IPS DF 4.7 (cell line): ENCODE measurements around the gene NLRP6.
"Not testable (repeated sequence)": the region's sequence is repeated elsewhere in the genome, so short reads cannot be mapped to it uniquely, and the experiment has no call there.

Experiments used
- DNase-seq: peaks from one replicate; pipeline ENCODE4 v3.0.0-alpha.2; 2013; ENCODE audit warnings: low spot score; ENCODE audit errors: extremely low read depth

NLRP6 gene

GRCh38 chr11:278001-278951 lies at the start of gene NLRP6:
NLRP6 (plus strand) TSS chr11:278407; CDS start chr11:278570, 163 bp downstream.
- no peak for DNase-seq

GRCh38 chr11:230431-230830 lies 47.8 kb upstream of the NLRP6 start:
- no peak for DNase-seq

GRCh38 chr11:232783-233565 lies 45.2 kb upstream of the NLRP6 start:
- no peak for DNase-seq

- DNase-seq: no peak
These were observed 43.0 kb upstream of the NLRP6 start for GRCh38 chr11:235180-235579.

GRCh38 chr11:235609-235996 lies 42.6 kb upstream of the NLRP6 start:
- no peak for DNase-seq

- DNase-seq: no peak
These were observed 42.0 kb upstream of the NLRP6 start, which contains the start of gene SIRT3 for GRCh38 chr11:235997-236773. SIRT3 (minus strand) TSS chr11:236342; CDS start chr11:236328, 14 bp downstream.

- peak; percentile 46 for DNase-seq
These were observed 41.1 kb upstream of the NLRP6 start, which contains the start of gene PSMD13 for GRCh38 chr11:236774-237767. PSMD13 (plus strand) TSS chr11:236976; CDS start chr11:237050, 74 bp downstream.

GRCh38 chr11:238346-238745 lies 39.9 kb upstream of the NLRP6 start:
- not testable (repeated sequence) for DNase-seq

GRCh38 chr11:240315-240714 lies 37.9 kb upstream of the NLRP6 start:
- DNase-seq: no peak

GRCh38 chr11:241634-242033 lies 36.6 kb upstream of the NLRP6 start:
- DNase-seq: no peak

- DNase-seq: no peak
These were observed 33.8 kb upstream of the NLRP6 start for GRCh38 chr11:244376-244775.

GRCh38 chr11:249062-249461 lies 29.1 kb upstream of the NLRP6 start:
- no peak for DNase-seq

GRCh38 chr11:250274-250673 lies 27.9 kb upstream of the NLRP6 start:
- no peak for DNase-seq

- DNase-seq: no peak
These were observed 27.4 kb upstream of the NLRP6 start for GRCh38 chr11:250740-251299.

- DNase-seq: no peak
These were observed 26.7 kb upstream of the NLRP6 start for GRCh38 chr11:251550-251949.

- no peak for DNase-seq
These were observed 25.5 kb upstream of the NLRP6 start for GRCh38 chr11:252666-253065.

- no peak for DNase-seq
These were observed 24.9 kb upstream of the NLRP6 start for GRCh38 chr11:253160-253885.

- DNase-seq: no peak
These were observed 24.3 kb upstream of the NLRP6 start for GRCh38 chr11:253886-254270.

GRCh38 chr11:255176-255575 lies 23.0 kb upstream of the NLRP6 start:
- no peak for DNase-seq
